Measurements from ENCODE around the gene AKAP8.
"Not testable (repeated sequence)": the region's sequence is repeated elsewhere in the genome, so short reads cannot be mapped to it uniquely, and the experiment has no call there.

Gene AKAP8

GRCh38 chr19:15357906-15358305 is 21.7 kb downstream of the AKAP8 start:
- no peak for TF ChIP-seq CTCF (conservative IDR thresholded peaks at IDR 0.05; ENCODE audit: low read depth, low read length)
- DNase-seq (ENCODE audit: low read depth): no peak
- H3K4me3 ChIP-seq (ENCODE audit: low read depth, low read length): no peak overlapping the region

GRCh38 chr19:15354566-15355296 is 24.9 kb downstream of the AKAP8 start:
- no peak for DNase-seq (ENCODE audit: low read depth)
- H3K4me3 ChIP-seq (ENCODE audit: low read depth, low read length): no peak overlapping the region
- no peak for TF ChIP-seq CTCF (conservative IDR thresholded peaks at IDR 0.05; ENCODE audit: low read depth, low read length)

- no peak overlapping the region for H3K4me3 ChIP-seq (ENCODE audit: low read depth, low read length)
- TF ChIP-seq CTCF (conservative IDR thresholded peaks at IDR 0.05; ENCODE audit: low read depth, low read length): no peak
- DNase-seq (ENCODE audit: low read depth): no peak
These were observed 25.7 kb downstream of the AKAP8 start for GRCh38 chr19:15353908-15354307.

GRCh38 chr19:15352535-15352934 is 27.1 kb downstream of the AKAP8 start:
- not testable (repeated sequence) for H3K4me3 ChIP-seq (ENCODE audit: low read depth, low read length); DNase-seq (ENCODE audit: low read depth)

- H3K4me3 ChIP-seq (ENCODE audit: low read depth, low read length); DNase-seq (ENCODE audit: low read depth): not testable (repeated sequence)
These were observed 38.3 kb downstream of the AKAP8 start for GRCh38 chr19:15341328-15341727.

GRCh38 chr19:15340086-15340485 is 39.5 kb downstream of the AKAP8 start:
- no peak for TF ChIP-seq CTCF (conservative IDR thresholded peaks at IDR 0.05; ENCODE audit: low read depth, low read length)
- no peak for DNase-seq (ENCODE audit: low read depth)
- no peak overlapping the region for H3K4me3 ChIP-seq (ENCODE audit: low read depth, low read length)

GRCh38 chr19:15337202-15337601 is 42.4 kb downstream of the AKAP8 start:
- peak; percentile 64 for DNase-seq (ENCODE audit: low read depth)
- no peak for TF ChIP-seq CTCF (conservative IDR thresholded peaks at IDR 0.05; ENCODE audit: low read depth, low read length)
- H3K4me3 ChIP-seq (ENCODE audit: low read depth, low read length): no peak overlapping the region

GRCh38 chr19:15335992-15336391 is 43.6 kb downstream of the AKAP8 start:
- not testable (repeated sequence) for H3K4me3 ChIP-seq (ENCODE audit: low read depth, low read length); DNase-seq (ENCODE audit: low read depth)

Measured in choroid plexus epithelial cell (primary cell).